Smooth muscle cell of the coronary artery (primary cell): ENCODE results near the gene OBSL1. TPM values are rescaled to one million over a fixed set of nuclear protein-coding genes. Genes with fewer than 3 reads are reported as not detected.

Experiments
- total RNA-seq: library from RNA; depleted of rRNA; stranded (reverse); fragments of >200 nt; gene quantifications from 2 replicates; pipeline ENCODE4 v1.2.3, GENCODE V29; 2014; ENCODE audit warnings: low replicate concordance

Gene OBSL1
- total RNA-seq, result 45.7 and 84.6 TPM in 2 replicates

DNA sequence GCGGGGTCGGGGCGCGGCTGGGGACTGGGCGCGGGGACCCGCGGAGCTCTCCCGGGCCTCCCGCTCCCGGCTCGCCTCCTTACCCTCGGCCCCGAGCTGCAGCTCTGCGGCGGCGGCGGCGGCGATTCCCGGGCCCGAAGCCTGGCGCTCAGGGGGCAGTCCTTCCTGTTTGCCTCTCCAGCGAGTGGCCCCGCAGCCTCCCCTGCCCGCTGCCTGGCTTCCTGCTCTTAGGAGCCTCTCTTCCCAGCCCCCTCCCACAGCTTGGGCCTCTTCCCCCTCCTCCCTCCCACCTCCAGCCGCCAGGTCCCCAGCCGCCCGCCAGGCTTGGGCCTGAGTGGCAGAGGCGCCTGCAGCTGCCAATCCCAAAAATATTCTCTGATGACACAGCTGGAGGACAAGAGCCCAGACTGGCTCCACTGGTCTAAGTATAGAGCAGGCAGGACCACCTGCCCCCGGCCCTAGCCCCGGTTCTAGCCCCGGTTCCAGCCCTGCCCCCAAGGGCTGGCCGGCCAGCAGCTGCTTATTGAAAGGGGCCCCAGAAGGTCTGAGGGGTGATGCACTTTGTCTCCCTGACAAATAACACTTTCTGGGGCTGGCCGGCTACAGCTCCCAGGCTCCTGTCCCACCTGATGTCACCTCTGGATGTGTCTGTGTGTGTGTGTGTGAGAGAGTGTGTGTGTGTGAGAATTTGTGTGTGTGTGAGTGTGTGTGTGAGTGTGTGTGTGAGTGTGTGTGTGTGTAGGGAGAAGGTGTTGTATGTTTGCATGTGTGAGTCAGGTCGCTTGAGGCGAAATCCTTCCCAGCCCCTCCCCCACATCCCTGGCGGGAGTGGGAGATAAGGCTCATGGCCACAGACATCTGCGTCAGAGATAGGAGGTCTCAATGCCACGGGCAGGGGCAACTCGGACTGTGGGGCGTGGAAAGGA lies at the start of gene OBSL1:
TSS of gene OBSL1 (minus strand) at position 229 of the 926 bp plus-strand sequence. CDS start 307 bp downstream, outside the sequence.

DNA sequence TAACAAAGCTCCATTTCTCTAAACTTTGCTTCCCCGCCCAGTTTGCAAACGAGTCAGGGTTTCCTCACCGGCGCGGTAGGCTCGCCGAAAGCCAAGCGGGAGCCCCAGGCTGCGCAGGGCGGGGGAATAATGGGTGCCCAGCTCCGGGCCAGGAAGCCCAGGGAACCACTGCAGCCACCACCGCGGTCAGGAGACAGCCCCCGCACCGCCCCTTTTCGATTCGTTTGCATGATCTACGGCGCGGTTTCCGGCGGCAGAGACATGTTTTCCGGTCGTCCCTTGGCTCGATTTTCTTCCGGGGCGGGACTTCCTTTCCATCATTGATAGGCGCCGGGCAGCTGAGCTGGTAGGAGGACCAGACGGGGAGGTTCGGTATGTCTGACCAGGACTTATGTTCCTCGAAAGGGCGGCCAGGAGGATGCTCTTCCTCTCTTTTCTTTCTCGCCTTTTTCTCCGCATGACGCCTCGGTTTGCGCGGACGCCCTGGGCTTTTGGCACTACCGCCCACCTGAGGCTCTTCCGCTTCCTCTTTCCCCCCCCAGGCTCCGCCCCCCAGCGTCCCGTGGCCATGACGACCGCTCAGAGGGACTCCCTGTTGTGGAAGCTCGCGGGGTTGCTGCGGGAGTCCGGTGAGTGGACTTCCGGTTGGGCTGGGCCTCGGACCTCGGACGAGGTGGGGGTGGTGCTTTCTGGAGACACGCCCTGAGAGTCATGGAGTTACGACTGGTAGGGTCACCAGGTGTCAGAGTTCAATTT lies 26.4 kb upstream of the OBSL1 start, which contains the start of gene STK11IP:
TSS of gene STK11IP (plus strand) at position 306 of the 756 bp plus-strand sequence. CDS start at position 569, 263 bp downstream.

DNA sequence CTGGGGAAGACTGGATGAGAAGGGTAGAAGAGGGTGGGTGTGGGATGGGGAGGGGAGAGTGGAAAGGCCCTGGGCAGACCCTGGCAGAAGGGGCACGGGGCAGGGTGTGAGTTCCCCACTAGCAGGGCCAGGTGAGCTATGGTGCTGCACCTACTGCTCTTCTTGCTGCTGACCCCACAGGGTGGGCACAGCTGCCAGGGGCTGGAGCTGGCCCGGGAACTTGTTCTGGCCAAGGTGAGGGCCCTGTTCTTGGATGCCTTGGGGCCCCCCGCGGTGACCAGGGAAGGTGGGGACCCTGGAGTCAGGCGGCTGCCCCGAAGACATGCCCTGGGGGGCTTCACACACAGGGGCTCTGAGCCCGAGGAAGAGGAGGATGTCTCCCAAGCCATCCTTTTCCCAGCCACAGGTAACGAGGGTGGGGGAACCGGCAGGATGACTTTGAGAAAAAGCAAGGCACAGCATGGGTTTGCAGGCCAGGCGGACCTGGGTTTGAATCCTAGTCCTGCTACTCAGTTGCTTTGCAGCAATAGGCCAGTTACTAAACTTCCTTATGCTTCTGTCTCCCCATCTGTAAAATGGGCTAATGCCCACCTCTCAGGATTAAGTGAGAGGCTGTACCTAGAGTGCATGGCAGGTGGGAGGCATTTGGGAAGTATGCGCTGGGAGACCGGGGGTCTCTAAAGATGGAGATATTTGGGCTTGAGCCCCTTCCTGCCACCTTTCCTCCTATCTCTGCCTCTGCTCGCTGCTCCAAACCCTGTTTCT lies 1.1 kb upstream of the OBSL1 start, which contains the start of gene INHA:
TSS of gene INHA (plus strand) at position 74 of the 765 bp plus-strand sequence. CDS start at position 139, 65 bp downstream.

DNA sequence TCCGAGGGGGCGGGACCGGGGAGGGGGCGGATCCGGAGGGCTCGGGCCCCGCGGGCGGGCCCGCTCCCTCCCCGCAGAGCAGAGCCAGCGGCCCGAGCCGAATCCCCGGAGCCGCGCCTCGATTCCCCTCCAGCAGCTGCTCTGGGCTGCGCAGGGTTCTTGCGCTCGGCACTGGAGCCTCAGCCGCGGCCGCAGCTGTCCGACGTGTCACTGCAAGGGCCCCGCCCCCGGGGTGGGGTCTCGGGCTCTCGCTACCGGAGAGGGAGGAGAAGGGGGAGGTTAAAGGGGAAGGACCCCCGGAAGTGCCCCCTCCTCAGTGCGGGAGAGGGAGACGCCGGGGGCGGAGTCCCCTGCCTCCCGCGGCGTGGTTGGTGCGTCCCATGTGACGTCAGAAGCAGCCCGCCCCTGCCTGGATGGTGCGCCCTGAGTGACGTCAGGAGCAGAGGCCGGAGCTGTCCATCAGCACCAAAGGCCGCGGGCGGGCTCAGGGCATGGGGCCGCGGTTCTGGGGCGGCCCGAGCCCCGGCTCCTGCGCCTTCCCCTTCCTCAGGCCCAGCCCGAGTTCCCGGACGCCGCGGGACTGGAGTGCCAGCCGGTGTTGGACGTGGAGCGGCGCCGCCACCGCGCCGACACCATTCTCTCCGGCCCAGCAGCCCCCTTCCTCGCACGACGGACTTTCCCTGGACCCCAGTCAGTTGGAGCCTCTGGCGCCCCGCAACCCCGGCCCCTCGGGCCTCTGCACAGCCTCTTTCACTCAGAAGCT lies 27.6 kb downstream of the OBSL1 start, which contains the start of the genes CHPF and TMEM198:
TSS of gene CHPF (minus strand) at position 214 of the 763 bp plus-strand sequence. CDS start 271 bp downstream, outside the sequence.
TSS of gene TMEM198 (plus strand) at position 433 of the 763 bp plus-strand sequence. CDS start 700 bp downstream, outside the sequence.

DNA sequence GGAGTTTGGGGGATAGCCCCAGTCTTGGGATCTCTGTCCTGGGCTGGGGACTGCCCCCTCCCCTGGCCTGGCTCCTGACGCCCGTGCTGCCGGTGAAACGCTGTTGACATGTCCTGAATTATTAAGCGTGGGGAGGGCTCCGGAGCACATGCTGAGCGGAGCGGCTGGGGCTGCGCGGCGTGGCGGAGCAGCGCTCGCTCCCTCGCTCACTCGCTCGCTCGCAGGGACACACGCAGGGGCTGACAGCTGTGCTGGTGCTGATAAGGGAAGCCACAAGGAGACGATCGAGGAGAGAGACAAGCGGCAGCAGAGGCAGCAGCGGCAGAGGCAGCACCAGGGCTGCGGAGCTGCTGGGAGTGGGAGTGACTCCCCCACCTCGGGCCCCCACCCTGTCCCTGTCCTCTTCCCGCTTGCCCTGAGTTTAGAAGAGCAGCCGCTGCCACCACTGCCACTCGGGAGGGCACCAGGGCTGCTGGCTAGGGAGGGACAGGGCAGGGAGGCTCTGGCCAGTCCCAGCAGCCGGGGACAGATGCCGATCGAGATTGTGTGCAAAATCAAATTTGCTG lies 57.1 kb downstream of the OBSL1 start, which contains the start of gene ASIC4:
TSS of gene ASIC4 (plus strand) at position 287 of the 566 bp plus-strand sequence. CDS start at position 530, 243 bp downstream.

Other genes starting within 250 kb of the OBSL1 start
- gene RESP18, start 238.8 kb downstream of the OBSL1 start, total RNA-seq, result not detected in 2 replicates
- 54.2 and 75.5 TPM in 2 replicates for gene DNPEP, start 183.6 kb downstream of the OBSL1 start, total RNA-seq
- 0.15 and 11.8 TPM in 2 replicates for gene DES, start 153.2 kb downstream of the OBSL1 start, total RNA-seq
- gene SPEG, start 136.7 kb downstream of the OBSL1 start, total RNA-seq, result 9.1 and 9.4 TPM in 2 replicates
- gene GMPPA, start 72.6 kb downstream of the OBSL1 start, total RNA-seq, result 67.1 and 102 TPM in 2 replicates
- under 0.01 and 0.70 TPM in 2 replicates for gene ASIC4, start 57.1 kb downstream of the OBSL1 start, total RNA-seq
- gene CHPF, start 27.7 kb downstream of the OBSL1 start, total RNA-seq, result 48.0 and 109 TPM in 2 replicates
- gene TMEM198, start 27.5 kb downstream of the OBSL1 start, total RNA-seq, result 0.59 and 1.3 TPM in 2 replicates
- under 0.01 and 0.38 TPM in 2 replicates for gene INHA, start 771 bp upstream of the OBSL1 start, total RNA-seq
- 10.0 and 15.2 TPM in 2 replicates for gene STK11IP, start 26.3 kb upstream of the OBSL1 start, total RNA-seq
- 1.7 and 2.1 TPM in 2 replicates for gene SLC4A3, start 56.1 kb upstream of the OBSL1 start, total RNA-seq